Measurements from ENCODE around the gene ALDH1A1.

ALDH1A1 gene

DNA sequence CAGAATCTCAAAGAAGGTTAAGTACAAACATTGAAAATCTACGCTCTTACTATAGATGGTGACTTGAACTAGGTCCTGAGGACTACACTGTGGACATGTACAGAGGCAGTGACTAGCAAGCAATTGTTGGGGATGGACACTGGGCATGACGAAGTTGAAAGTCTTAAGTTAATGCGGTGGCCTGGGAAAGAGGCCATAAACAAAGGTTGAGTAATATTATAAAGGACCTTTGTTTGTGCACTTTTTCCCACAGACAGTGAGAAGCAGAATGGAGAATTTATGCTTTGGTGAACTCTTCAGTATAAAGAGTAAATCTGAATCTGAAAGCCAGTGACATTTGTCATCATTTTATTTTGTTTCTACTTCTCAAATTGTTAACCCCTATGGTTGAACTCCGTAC is 15.3 kb downstream of the ALDH1A1 start:
- no peak for DNase-seq

DNA sequence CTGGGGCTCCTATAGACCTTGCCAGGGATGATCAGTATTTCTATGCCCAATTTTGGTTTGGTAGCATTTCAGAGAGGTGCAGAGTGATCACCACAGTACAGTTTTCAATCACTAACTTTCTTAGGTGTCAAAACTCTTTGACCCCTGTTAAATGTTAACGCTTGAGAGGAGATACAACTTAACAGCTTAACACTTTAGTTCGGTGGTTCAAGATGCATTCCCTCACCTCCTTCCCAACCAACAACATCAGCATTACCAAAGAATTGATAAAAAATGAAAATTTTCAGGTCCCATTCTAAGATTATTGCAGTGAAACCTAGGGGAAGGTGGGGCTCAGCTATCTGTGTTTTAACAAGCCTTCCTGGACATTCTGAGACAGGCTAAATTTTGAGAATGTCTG is 16.2 kb downstream of the ALDH1A1 start:
- DNase-seq: no peak

DNA sequence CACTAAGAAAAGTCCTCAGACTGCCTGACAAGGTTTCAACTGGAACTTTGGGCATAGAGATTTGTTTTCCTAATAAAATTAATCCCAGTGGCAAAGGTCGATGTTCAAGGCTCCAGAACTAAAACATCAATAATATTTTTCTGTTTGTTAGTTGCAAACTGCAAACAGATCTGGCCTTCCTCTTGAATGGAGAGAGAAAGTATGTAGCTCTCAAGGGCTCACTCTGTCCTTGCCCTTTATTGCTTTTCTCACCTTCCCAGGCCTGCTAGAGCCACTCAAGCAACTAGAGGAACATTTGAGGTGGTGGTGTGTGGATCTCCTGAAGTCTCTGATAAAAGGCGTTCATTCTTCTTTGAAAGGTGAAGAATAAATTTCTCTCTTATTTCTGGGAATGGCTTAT is 16.6 kb downstream of the ALDH1A1 start:
- no peak for DNase-seq

DNA sequence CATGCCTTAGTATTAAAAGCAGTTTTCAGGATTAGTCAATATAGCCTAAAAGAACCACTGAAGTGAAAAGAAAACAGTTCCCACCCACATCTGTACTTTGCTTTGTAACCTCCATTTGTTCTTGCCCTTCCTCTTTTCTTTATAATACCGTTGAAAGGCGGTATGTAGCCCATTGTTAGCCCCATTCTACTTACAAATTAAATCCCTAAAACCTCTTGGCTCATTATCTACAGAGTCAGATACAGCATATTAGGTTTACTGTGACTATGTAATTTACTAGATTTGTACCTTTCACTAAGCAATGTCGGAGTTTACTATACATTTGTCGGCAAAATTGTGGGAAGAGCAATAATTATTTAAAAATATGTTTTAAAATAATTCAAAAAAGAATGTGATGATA is 17.3 kb downstream of the ALDH1A1 start:
- DNase-seq: no peak

DNA sequence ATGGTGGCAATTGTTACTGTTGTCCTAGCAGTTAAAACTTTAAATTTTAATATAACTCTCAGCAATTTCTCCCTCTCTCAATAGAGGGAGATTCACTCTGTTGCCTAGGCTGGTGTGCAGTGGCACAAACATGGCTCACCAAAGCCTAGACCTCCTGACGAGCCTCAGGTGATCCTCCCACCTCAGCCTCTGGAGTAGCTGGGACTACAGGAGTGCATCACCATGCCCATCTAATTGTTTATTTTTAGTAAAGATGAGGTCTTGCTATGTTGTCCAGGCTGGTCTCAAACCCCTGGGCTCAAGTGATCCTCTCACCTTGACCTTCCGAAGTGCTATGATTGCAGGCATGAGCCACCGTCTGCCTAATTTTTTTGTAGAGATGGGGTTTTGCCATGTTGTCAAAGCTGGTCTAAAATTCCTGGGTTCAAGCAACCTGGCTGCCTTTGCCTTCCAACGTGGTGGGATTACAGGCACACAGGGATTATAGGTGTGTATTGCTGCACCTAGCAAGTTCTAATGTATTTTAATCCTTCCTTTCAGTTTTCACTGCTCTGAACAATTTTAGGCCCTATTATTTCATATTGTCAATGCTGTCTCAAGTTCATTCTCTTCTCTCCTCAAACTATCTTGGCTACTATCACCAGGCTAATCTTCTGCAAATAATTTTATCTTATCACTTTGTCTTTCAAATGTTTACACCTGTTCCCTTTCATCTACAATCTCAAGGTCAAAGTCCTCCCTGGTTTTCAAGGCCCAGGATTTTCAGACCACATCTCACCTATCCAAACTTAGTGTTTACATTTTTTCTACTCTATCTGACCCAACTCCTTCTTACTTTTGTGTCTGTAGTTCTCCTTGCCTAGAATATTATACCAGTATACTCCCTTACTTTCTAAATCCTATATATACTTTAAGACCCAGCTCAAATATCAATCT is 18.9 kb downstream of the ALDH1A1 start:
- DNase-seq: no peak

DNA sequence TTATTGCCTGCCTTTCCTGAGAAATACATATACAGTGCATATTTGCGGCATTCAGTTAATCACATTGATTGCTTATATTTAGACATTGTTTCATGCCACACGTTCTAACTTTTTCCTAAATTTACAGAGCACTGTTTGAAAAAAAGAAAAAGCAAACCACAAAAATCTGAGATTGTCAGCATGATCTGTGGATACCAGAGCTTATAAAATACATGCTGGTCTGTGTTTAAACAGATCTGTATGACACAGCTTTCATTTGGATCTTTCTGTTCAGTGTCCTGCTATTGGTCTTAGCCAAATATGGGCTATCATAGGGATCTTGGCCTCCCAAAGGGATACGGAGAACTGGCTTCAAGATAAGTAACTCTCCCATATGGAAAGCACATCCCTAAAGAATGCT is 20.2 kb downstream of the ALDH1A1 start:
- no peak for DNase-seq

DNA sequence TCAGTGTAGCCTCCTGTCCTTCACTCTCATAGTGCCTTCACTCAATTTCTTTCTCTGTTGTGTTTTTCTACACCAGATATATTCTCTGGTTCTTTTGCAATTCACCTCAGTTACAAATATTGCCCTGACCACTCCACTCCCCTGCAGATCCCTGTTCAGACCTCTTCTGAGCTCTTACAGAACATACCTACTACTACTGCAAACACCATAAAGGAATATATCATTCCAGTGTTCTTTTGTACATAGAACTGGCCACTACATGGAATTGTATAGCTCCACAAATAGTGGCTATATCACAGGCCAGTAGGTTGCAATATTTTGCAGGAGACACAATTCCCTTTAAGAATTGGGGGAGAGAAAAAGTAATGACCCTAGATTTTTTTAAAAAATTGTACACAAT is 21.0 kb downstream of the ALDH1A1 start:
- no peak for DNase-seq

DNA sequence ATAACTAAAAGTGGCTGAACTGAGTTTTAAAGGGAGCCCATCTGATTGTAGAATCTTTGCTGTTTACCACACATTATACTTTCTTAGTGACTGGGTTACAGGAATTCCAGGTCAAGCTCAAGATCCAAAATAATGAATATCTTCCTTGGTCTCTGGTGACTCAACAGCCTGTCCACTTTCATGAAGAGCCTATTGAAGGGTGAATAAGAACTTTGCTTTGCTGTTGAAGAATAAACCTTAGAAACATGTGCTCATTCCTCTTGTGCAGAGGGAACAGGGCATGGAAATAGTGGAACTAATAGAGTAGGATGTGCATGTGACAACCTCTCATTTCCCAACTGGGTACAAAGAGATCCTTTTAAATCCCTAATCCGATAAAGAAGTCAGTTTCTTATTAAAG is 21.4 kb downstream of the ALDH1A1 start:
- no peak for DNase-seq

DNA sequence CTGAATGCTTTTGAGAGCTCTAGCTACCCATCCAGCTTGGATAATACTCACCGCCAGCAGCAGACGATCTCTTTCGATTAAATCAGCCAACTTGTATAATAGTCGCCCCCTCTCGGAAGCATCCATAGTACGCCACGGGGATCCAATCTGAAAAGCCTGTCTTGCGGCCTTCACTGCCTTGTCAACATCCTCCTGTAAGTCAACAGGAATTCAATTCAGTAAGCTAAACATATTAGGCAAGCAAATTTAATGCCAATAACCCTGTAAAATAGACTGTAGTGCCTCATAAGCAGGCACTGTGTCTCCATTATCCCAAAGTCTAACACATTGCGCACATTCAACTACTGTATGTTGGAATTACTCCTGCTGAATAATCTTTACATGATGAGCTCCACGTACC is 22.0 kb downstream of the ALDH1A1 start:
- no peak for DNase-seq

DNA sequence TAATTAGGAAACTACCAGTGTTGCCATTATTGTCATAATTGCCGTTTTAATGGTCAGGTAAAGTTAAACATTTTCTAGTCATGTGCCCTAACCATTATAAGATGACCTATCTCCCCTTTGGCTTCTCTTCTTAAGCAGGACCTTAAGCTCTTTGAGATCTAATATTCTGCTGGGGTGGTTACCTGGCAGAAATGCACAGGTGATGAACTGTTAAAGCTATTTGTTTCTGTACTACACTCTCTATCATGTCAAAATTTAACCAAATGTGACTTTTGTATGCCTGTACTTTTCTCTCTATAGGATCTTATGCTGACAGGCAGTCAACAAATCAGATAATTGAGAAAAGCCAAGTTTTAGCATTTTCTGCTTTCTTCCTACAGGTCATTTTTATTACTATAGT is 23.3 kb downstream of the ALDH1A1 start:
- no peak for DNase-seq

DNA sequence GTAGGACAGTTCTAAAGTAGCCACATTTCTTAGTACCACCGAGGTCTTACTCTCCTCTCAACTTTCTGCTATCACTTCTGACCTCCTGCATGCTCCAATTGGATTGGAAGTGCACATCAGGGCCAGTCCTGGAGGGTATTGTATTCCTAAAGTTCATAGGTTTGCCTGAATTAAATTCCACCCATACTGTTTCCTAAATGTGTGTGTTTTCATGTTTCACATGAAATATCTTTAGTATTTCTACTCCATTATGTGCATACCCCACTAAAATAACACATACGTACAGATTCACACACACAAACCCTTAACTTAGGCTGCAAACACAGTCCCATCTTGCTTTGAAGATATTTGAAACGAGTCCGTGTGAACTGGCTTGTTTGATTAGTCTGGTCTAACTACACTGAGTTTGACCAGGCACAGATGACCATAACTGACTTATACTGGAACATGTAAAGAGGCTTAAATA is 24.8 kb downstream of the ALDH1A1 start:
- DNase-seq: no peak

DNA sequence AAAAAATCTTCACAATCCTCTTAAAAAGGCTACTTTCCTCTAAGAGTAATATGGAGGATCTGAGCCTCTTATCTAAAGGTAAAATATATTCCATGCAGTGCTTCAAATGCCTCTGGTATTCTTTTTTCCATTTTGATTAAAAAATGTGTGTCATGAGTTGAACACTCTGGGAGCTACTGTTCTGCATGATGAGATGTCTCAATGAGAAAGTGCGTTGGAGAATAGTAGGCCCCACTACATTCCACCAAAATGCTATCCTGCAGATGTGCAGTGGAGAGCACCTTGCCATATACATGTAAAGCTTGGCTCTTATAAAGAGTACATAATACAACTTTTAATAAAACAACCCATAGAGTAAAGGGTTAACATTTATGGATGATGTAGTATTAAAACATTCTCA is 26.3 kb downstream of the ALDH1A1 start:
- no peak for DNase-seq

DNA sequence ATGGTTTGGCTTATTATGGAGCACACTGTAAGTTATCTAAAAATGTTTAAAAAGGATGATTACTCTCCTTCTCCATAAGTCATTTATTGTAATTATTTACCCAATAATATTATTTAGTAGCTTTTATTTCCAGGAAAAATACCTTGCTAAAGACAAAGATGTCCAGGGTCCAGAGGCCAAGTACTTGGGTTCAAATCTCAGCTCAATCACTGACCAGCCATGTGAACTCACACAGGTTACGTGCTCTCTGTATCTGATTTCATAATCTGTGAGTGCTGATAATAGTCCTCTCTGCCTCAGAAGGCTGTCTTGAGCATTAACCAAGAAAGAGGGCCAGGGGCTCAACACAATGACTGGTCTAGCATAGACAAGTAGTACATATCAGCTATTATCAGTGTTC is 27.0 kb downstream of the ALDH1A1 start:
- DNase-seq: no peak

DNA sequence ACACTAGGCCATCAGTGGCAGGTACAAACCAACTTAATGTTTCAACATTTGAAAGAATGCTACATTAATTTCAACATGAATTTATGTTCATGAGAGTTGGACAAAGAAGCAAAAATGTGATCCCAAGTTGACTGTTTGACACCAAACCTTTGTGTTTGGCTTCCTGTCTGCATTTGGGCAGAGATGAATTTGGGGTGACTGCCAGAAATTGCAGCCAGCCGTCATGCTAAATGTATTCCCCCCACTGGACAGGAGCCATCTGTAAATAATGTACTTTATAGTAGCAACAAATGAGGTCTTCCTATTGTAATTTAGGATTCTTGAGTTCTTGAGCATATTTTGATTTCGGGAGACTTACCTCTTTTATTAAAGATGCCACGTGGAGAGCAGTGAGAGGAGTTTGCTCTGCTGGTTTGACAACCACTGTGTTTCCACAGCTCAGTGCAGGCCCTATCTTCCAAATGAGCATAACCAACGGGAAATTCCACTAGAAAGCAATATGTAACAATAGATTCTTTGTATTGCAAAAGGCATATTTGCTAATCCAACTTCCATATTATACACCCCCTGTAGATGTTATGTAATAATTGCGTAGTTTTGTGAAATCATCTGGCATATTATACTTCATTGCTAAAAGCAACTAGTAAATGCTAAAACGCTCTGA is 27.6 kb downstream of the ALDH1A1 start:
- no peak for DNase-seq

DNA sequence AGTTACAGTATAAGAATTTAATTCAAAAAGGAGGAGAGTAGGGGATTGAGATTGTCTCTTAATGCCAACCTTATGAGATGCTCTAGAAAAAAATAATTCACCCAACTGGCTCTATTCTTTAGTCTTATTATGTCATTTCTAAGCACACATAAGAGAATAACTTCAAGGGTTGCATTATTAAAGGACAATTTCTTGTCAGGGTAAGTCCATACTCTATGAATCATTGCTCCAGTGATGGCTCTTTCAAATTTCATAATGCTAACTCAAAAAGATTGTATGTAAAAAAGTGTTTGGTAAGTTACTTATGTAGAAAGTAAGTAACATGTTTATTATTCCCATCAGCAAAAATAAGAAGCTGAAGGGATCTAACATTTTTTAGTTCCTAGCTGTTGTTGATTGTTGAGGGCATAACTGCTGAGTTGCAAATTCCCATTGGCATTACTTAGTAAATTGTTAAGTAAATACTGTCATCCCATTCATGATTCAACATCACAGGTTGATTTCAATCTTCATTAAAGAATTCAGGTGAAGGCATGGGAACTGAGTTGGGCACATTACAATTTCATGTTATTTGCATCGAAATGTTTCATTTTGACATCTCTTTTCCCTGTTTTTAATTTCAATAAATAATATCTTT is 28.6 kb downstream of the ALDH1A1 start:
- DNase-seq: no peak

DNA sequence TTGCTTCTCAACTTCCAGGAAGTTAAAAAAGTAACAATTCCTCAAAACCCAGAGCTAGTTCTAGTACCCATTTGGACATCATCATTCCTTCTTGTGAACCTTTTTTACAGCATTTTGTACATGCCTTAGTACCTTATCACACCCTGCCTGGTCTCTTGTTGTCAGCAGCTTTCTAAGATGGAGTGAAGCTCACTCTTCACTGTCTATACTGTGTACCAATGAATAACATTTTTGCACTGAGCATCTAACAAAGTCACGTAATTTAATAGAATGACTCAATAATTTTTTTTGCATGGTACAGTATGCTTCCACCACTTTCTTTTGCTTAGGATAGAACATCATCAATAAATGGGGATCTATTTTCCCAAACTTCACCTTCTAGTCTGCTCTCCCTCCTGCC is 29.8 kb downstream of the ALDH1A1 start:
- DNase-seq: no peak

DNA sequence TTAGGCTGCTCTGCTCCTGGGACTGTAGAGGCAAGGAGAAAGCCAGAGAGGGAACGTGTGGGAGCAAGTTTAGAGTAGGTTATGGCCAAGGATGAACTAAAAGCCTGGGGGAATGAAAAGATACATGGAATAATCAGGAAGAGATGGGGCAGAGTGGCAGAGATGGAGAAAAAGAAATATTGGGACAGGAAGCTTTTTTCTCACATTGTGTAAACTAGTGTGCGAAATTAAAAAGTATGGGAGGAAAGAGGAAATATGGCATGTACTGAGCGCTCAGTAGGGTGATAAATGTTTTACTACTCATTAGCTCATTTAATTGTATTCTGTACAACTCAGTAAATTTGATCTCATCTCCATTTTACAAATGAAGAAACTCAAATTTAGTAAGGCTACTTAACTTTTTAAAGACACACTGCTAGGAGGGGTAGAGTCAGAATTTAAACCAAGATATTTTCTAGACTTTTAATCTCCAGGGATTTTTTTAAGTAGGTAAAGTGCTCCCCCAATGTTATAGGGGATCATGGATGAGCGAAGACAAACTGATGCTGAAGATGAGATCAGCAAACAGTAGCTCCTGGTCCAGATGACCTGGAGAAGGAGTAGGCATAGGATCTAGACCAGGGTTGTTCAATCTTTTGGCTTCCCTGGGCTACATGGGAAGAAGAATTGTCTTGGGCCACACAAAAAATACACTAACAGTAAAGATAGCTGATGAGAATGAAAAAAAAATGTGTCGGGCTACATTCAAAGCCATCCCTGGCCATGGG is 30.8 kb downstream of the ALDH1A1 start:
- no peak for DNase-seq

DNA sequence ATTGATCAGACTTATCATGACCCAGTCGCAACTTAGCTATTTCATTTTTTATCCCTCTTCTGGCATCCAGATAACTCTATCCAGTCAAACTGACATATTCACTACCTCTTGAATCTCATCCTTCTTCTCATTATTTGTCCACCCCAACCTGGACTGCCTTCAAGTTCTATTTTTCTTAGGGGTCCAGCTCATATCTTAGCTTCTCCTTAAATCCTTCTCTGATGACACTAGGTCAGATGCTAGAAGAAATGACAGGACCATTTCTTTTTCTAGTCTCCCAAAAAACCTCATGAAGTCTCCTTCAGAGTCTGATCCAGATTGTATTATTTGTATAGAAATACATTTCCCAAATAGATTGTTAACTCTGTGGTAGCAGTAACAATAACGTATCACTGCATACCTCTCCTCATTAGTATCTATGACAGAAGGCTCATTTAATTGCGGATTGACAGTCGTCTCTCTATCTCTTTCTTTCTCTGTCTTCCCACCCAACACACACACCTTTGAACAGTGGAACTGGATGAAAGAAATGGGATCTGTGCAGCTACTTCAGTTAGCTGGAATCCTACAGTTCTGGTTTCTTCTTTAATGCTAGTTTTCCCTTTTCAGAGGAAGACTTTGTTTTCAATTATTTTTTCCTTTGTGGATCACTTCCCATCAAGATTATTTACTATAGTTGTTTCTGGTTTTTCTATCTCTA is 33.5 kb downstream of the ALDH1A1 start:
- DNase-seq: no peak

DNA sequence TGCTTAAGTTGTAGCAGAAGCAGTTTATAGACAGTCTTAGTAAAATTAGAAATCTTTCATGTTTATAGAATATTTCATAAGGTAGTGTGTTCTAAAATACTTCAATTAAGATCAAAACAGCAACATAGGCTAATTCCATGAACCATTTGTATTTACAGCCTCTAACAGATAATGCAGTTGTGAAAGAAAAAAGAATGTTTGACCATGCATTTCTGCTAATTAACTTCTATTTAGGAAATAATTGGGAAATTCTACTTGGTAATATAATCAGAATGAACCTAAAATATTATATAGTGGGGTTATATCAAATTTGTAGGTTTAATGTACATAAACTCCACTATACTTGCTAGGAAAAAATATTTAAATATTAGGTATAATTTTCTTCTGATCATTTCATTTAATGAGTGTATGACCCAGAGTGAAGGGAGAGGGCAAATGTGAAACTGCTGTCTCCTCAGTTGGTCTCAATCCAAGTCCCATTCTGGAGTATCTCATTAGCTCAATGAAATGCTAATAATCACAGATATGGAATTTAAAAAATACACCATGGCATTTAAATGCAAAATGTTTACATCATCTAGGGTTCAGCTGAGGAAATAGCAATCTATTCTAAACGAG is 34.9 kb downstream of the ALDH1A1 start:
- no peak for DNase-seq

DNA sequence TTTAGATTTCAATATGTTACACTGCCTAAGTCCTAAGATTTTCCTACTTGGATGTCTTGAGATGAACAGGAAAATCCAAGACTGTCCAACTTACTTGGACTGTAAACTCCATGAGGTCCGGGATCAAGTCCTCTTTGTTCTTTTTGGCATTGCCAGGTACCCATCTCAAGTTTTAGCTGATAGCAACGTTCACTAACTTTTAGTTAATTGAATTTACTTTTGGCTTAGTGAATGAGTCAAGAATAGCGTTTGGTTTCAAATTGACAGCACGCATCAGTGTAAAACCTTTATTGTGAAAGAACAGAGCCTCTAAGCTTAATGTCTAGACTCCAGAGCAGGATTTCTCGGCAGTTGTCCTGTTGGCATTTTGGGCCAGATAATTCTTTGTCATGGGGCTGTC is 37.2 kb downstream of the ALDH1A1 start:
- no peak for DNase-seq

DNA sequence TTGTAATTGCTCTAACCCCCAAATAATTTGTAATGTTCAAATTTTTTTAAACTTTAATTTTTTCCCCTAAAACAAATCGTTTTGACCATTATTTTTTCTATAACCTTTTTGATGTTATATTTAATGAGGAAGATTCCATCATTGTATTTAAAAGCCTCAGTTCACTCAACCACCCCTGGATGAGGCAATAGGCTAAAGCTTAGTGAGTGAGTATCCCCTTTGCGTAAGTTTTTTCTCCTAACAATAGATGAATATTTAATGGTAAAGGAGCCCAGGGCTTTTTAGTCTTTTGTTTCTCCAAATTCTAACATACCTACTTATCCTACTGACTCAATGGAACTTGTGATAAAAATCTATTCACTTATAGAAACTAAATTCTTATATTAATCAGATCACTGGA is 38.1 kb downstream of the ALDH1A1 start:
- DNase-seq: no peak
